ENCODE results near the gene PPP6R3. TPM values are rescaled to one million over a fixed set of nuclear protein-coding genes. Genes with fewer than 3 reads are reported as not detected.

Gene PPP6R3
- total and polyA plus RNA-seq, 4 experiments from 2014 or later, result 22.2 to 147 (median 96.9) TPM

- Histone ChIP-seq H3K4me1 (ENCODE audit: insufficient read depth, low read length) (peaks cover 38% of the 10 kb centered on the region), H3K27ac (ENCODE audit: low read depth, low read length) (no peak overlapping the region), H3K9me3 (ENCODE audit: control insufficient read depth in 1 of 2, low read length in 2 of 2) (no peaks in the 10 kb centered on the region), H3K27me3 (ENCODE audit: insufficient read depth, low read length) (no peaks in the 10 kb centered on the region), H3K36me3 (ENCODE audit: insufficient read depth, low read length) (peaks cover 33% of the 10 kb centered on the region), H3K4me3 (ENCODE audit: low read length in 2 of 2) (no peak overlapping the region)
- DNase-seq, result no peak
- Mint-ChIP-seq H3K9me3 (no peaks in the 10 kb centered on the region), H3K27ac (peak overlapping the region in 5 of 7 donors; percentile 39 to 86 (median 45)), H3K36me3 (peaks cover 85 to 87% of the 10 kb centered on the region in 2 donors), H3K27me3 (no peaks in the 10 kb centered on the region), H3K4me1 (peaks cover 61 to 91% (median 76%) of the 10 kb centered on the region in 4 donors), H3K4me3 (no peak overlapping the region)
- ChIA-PET CTCF (ENCODE audit: partially characterized antibody) (interaction anchor here (1.1 kb wide), 1 partner anchor 60 kb away, joined by 3 read pairs; no protein-coding TSS in a partner anchor), POLR2A (ENCODE audit: partially characterized antibody) (no interaction called here)
- intact Hi-C loops (cut with micrococcal nuclease), result no loop called here
Observed at GRCh38 chr11:68524681-68525080, 64.1 kb downstream of the PPP6R3 start.

- no peak overlapping the region for H3K27ac ChIP-seq (ENCODE audit: low read depth, low read length)
- POLR2A ChIA-PET (ENCODE audit: partially characterized antibody), result no interaction called here
Observed at GRCh38 chr11:68525336-68525735, 64.8 kb downstream of the PPP6R3 start.

GRCh38 chr11:68525930-68526329 is 65.4 kb downstream of the PPP6R3 start:
- H3K36me3 ChIP-seq (ENCODE audit: insufficient read depth, low read length), result peaks cover 22% of the 10 kb centered on the region
- intact Hi-C loops (cut with micrococcal nuclease), result no loop called here
- ChIA-PET CTCF (ENCODE audit: partially characterized antibody) (interaction anchor here (1.1 kb wide), 1 partner anchor 59 kb away, joined by 3 read pairs; no protein-coding TSS in a partner anchor), POLR2A (ENCODE audit: partially characterized antibody) (no interaction called here)
- H3K36me3 Mint-ChIP-seq, result peaks cover 75 to 84% of the 10 kb centered on the region in 2 donors
- H3K9me3 Mint-ChIP-seq, result no peaks in the 10 kb centered on the region
- peak overlapping the region in 2 of 7 donors; percentile 50 to 70 for H3K27ac Mint-ChIP-seq
- peaks cover 38% of the 10 kb centered on the region for H3K4me1 ChIP-seq (ENCODE audit: insufficient read depth, low read length)
- H3K27ac ChIP-seq (ENCODE audit: low read depth, low read length), result no peak overlapping the region
- peaks cover 66 to 94% (median 80%) of the 10 kb centered on the region in 4 donors for H3K4me1 Mint-ChIP-seq
- H3K27me3 ChIP-seq (ENCODE audit: insufficient read depth, low read length), result no peaks in the 10 kb centered on the region
- no peak for DNase-seq
- H3K4me3 ChIP-seq (ENCODE audit: low read length in 2 of 2), result no peak overlapping the region
- no peak overlapping the region for H3K4me3 Mint-ChIP-seq
- H3K9me3 ChIP-seq (ENCODE audit: control insufficient read depth in 1 of 2, low read length in 2 of 2), result no peaks in the 10 kb centered on the region
- no peaks in the 10 kb centered on the region for H3K27me3 Mint-ChIP-seq

More at GRCh38 chr11:68525336-68525735, 64.8 kb downstream of the PPP6R3 start:
- Mint-ChIP-seq H3K4me3 (no peak overlapping the region), H3K4me1 (peaks cover 64 to 95% (median 78%) of the 10 kb centered on the region in 4 donors), H3K9me3 (no peaks in the 10 kb centered on the region), H3K36me3 (peaks cover 81 to 86% of the 10 kb centered on the region in 2 donors), H3K27ac (peak overlapping the region in 2 of 7 donors; percentile 11 to 77), H3K27me3 (no peaks in the 10 kb centered on the region)
- CTCF ChIA-PET (ENCODE audit: partially characterized antibody), result interaction anchor here (0.7 to 1.1 kb wide), 2 partner anchors 18 to 60 kb away, joined by 3 read pairs; no protein-coding TSS in a partner anchor
- Histone ChIP-seq H3K27me3 (ENCODE audit: insufficient read depth, low read length) (no peaks in the 10 kb centered on the region), H3K9me3 (ENCODE audit: control insufficient read depth in 1 of 2, low read length in 2 of 2) (no peaks in the 10 kb centered on the region), H3K36me3 (ENCODE audit: insufficient read depth, low read length) (peaks cover 26% of the 10 kb centered on the region), H3K4me1 (ENCODE audit: insufficient read depth, low read length) (peaks cover 38% of the 10 kb centered on the region), H3K4me3 (ENCODE audit: low read length in 2 of 2) (no peak overlapping the region)
- intact Hi-C loops (cut with micrococcal nuclease), result no loop called here
- no peak for DNase-seq

- intact Hi-C loops (cut with micrococcal nuclease), result no loop called here
- H3K9me3 Mint-ChIP-seq, result no peaks in the 10 kb centered on the region
- H3K27ac Mint-ChIP-seq, result peak overlapping the region; percentile 41 to 88 (median 69)
- Histone ChIP-seq H3K36me3 (ENCODE audit: insufficient read depth, low read length) (peaks cover 14% of the 10 kb centered on the region), H3K27me3 (ENCODE audit: insufficient read depth, low read length) (no peaks in the 10 kb centered on the region), H3K9me3 (ENCODE audit: control insufficient read depth in 1 of 2, low read length in 2 of 2) (no peaks in the 10 kb centered on the region), H3K4me3 (ENCODE audit: low read length in 2 of 2) (no peak overlapping the region), H3K4me1 (ENCODE audit: insufficient read depth, low read length) (peaks cover 38% of the 10 kb centered on the region), H3K27ac (ENCODE audit: low read depth, low read length) (no peak overlapping the region)
- ChIA-PET CTCF (ENCODE audit: partially characterized antibody) (interaction anchor here (0.7 kb wide), 1 partner anchor 85 kb away, joined by 3 read pairs; no protein-coding TSS in a partner anchor), POLR2A (ENCODE audit: partially characterized antibody) (interaction anchor here (0.6 kb wide), 1 partner anchor 9 kb away, joined by 3 read pairs; no protein-coding TSS in a partner anchor)
- no peak for DNase-seq
- peaks cover 71 to 95% (median 82%) of the 10 kb centered on the region in 4 donors for H3K4me1 Mint-ChIP-seq
- no peaks in the 10 kb centered on the region for H3K27me3 Mint-ChIP-seq
- peaks cover 60 to 78% of the 10 kb centered on the region in 2 donors for H3K36me3 Mint-ChIP-seq
- peak overlapping the region in 4 of 8 donors; percentile 28 to 64 (median 33) for H3K4me3 Mint-ChIP-seq
Observed at GRCh38 chr11:68527585-68527984, 67.0 kb downstream of the PPP6R3 start.

- peak overlapping the region in 7 of 8 donors; percentile 12 to 70 (median 44) for H3K4me3 Mint-ChIP-seq
- H3K27me3 Mint-ChIP-seq, result no peaks in the 10 kb centered on the region
- Histone ChIP-seq H3K27ac (ENCODE audit: low read depth, low read length) (no peak overlapping the region), H3K9me3 (ENCODE audit: control insufficient read depth in 1 of 2, low read length in 2 of 2) (no peaks in the 10 kb centered on the region), H3K36me3 (ENCODE audit: insufficient read depth, low read length) (peaks cover 8% of the 10 kb centered on the region), H3K4me3 (ENCODE audit: low read length in 2 of 2) (no peak overlapping the region), H3K4me1 (ENCODE audit: insufficient read depth, low read length) (peaks cover 44% of the 10 kb centered on the region), H3K27me3 (ENCODE audit: insufficient read depth, low read length) (no peaks in the 10 kb centered on the region)
- H3K4me1 Mint-ChIP-seq, result peaks cover 63 to 93% (median 77%) of the 10 kb centered on the region in 4 donors
- intact Hi-C loops (cut with micrococcal nuclease), result no loop called here
- peak; percentile 13 to 47 (median 19) for DNase-seq
- ChIA-PET CTCF (ENCODE audit: partially characterized antibody) (interaction anchor here (2.0 kb wide), 1 partner anchor 22 kb away, joined by 5 read pairs; no protein-coding TSS in a partner anchor), POLR2A (ENCODE audit: partially characterized antibody) (interaction anchor here (0.7 to 0.9 kb wide), 2 partner anchors 31 to 69 kb away, joined by 3 to 4 read pairs; partner anchors contain the start of gene PPP6R3)
- H3K36me3 Mint-ChIP-seq, result peaks cover 50 to 74% of the 10 kb centered on the region in 2 donors
- peak overlapping the region; percentile 54 to 90 (median 83) for H3K27ac Mint-ChIP-seq
- H3K9me3 Mint-ChIP-seq, result no peaks in the 10 kb centered on the region
Observed at GRCh38 chr11:68528630-68529029, 68.1 kb downstream of the PPP6R3 start.

GRCh38 chr11:68531129-68531693 is 70.7 kb downstream of the PPP6R3 start:
- peaks cover 57 to 87% (median 73%) of the 10 kb centered on the region in 4 donors for H3K4me1 Mint-ChIP-seq
- Histone ChIP-seq H3K36me3 (ENCODE audit: insufficient read depth, low read length) (peaks cover 8% of the 10 kb centered on the region), H3K4me1 (ENCODE audit: insufficient read depth, low read length) (peaks cover 41% of the 10 kb centered on the region), H3K27me3 (ENCODE audit: insufficient read depth, low read length) (no peaks in the 10 kb centered on the region), H3K9me3 (ENCODE audit: control insufficient read depth in 1 of 2, low read length in 2 of 2) (no peaks in the 10 kb centered on the region), H3K4me3 (ENCODE audit: low read length in 2 of 2) (no peak overlapping the region), H3K27ac (ENCODE audit: low read depth, low read length) (no peak overlapping the region)
- no peaks in the 10 kb centered on the region for H3K27me3 Mint-ChIP-seq
- H3K9me3 Mint-ChIP-seq, result no peaks in the 10 kb centered on the region
- intact Hi-C loops (cut with micrococcal nuclease), result no loop called here
- ChIA-PET CTCF (ENCODE audit: partially characterized antibody) (no interaction called here), POLR2A (ENCODE audit: partially characterized antibody) (no interaction called here)
- DNase-seq, result no peak
- peak overlapping the region in 1 of 7 donors; percentile 8 for H3K27ac Mint-ChIP-seq
- peaks cover 29 to 69% of the 10 kb centered on the region in 2 donors for H3K36me3 Mint-ChIP-seq
- H3K4me3 Mint-ChIP-seq, result no peak overlapping the region

GRCh38 chr11:68532727-68533369 is 72.3 kb downstream of the PPP6R3 start:
- Histone ChIP-seq H3K27me3 (ENCODE audit: insufficient read depth, low read length) (no peaks in the 10 kb centered on the region), H3K4me3 (ENCODE audit: low read length in 2 of 2) (no peak overlapping the region), H3K36me3 (ENCODE audit: insufficient read depth, low read length) (peaks cover 4% of the 10 kb centered on the region), H3K27ac (ENCODE audit: low read depth, low read length) (no peak overlapping the region), H3K4me1 (ENCODE audit: insufficient read depth, low read length) (peaks cover 25% of the 10 kb centered on the region), H3K9me3 (ENCODE audit: control insufficient read depth in 1 of 2, low read length in 2 of 2) (no peaks in the 10 kb centered on the region)
- ChIA-PET POLR2A (ENCODE audit: partially characterized antibody) (no interaction called here), CTCF (ENCODE audit: partially characterized antibody) (interaction anchor here (0.8 kb wide), 1 partner anchor 27 kb away, joined by 3 read pairs; no protein-coding TSS in a partner anchor)
- no peaks in the 10 kb centered on the region for H3K27me3 Mint-ChIP-seq
- no peaks in the 10 kb centered on the region for H3K9me3 Mint-ChIP-seq
- H3K4me1 Mint-ChIP-seq, result peaks cover 50 to 84% (median 66%) of the 10 kb centered on the region in 4 donors
- no peak for DNase-seq
- H3K27ac Mint-ChIP-seq, result peak overlapping the region in 2 of 7 donors; percentile 7 to 59
- H3K4me3 Mint-ChIP-seq, result no peak overlapping the region
- intact Hi-C loops (cut with micrococcal nuclease), result no loop called here
- H3K36me3 Mint-ChIP-seq, result peaks cover 16 to 66% of the 10 kb centered on the region in 2 donors

Measured in CD4-positive, alpha-beta memory T cell (primary cell).